CD4-positive, alpha-beta T cell treated with Interleukin-15 for 1 hour (primary cell): ENCODE results near the gene DRGX.

Experiments
- DNase-seq: peaks from one replicate; pipeline ENCODE4 v3.0.0-alpha.2; 2020

Gene DRGX

DNA sequence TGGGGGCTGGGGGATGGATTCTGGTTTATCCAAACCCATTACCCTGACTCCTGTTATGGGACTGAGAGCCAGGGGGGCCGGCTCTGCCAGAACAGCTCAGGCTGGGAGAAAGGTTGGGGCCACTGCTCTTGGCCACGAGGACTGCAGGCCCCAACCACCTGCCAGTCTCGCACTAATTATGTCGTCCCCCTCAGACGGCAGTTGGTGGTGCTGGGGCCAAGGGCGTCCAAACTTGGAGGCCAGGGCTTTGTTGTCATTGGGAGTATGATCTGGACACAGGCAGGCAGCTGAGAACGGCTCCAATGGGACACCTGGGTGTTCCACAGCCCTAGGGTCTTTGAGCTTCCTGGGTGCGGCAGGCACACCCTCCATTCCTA is 34.7 kb downstream of the DRGX start:
- no peak for DNase-seq

DNA sequence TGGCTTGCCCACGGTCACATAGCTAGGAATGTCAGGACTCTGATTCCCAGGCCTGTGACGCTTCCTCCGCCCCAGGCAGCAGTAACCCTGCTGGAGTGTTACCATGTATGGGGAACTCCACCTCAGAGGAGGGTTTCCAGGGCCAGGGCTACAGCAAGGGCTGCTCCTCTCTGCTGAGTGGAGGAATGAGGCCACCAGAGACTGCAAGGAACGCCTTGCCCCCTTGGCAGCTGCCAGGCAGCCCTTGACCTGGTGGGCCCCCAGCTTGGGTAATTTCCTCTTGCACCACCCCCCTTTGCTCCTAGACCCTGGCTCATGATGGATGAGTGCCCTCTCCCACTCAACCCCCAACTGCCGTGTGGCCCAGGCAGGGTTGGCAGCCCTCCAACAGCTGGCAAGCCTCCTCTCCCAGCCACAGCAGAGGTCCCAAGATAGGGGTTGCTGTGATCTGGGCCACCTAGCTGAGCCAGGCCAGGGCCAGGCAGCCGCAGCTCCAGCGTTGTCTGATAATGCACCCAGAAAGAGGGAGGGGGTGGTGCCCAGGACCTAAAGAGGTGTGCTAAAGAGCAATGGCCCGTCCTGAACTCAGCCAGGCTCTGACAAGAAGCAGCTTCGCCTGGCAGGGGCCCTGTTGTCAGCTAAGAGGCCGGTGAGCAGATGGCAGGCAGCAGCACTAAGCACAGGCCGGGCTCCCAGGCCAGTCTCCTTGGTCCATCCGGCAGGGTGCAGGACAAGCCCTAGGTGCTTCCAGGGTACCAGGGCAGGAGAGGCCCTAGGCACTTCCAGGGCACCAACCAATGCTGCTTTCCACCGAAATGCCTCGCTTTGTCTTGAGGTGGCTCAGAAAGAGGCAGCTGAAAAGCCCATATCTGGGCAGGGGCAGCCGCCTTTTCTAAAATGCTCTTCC is 35.4 kb downstream of the DRGX start:
- DNase-seq = no peak

DNA sequence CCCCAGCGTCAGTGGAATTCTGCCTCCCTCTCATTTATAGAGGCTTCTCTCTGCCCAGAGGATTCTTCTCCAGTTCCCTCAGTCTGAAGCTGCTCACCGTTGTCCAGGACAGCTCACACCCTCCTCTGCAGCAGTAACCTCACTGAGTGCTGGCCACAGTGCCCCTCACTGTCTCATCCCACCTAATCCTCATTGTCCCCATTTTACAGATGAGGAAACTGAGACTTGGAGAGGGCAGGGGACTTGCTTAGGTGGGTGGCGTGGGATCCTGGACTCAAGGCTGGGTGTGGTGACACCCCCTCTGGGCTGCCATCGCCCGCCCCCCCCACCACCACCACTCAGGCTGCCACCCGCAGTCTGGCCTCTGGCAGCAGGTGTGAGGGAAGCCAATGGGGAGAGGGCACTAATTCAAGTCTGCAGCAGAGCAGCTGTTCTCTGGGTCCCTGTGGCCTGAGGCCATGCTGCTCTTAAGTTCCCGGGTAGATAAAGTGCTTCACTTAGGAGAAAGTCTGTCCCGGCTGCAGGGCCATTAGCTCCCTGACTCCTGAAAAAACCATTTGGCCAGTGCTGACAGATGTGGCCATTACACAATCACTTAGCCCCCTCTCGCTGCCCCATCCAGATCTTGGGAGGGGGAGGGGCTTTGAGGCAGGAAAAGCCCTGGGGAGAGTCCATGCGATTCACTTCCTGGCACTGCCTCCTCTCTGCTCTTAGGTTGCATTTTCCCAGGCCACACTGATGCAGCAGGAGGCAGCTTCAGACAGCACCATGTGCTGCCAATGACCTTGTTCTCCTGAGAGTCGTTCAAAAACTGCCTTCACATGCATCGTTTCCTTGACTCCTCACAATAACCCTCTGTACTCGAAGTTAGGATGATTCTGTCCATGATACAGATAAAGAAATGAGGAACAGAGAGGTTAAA is 36.3 kb downstream of the DRGX start:
- no peak for DNase-seq

DNA sequence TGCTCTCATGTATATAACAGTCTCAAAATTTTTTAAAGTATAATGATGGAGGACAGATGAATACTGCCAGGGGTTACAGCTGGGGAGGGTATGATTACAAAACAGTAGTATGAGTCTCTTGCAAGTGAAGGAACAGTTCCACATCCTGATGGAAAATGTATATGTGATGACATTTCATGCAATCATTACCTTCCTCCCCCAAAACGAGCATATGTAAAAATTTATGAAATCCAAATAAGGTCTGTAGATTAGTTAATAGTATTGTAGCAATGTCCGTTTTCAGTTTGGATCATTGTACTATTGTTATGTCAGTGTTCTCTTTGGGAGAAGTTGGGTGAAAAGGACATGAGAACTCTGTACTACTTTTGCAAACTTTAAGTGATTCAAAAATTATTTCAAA is 38.0 kb downstream of the DRGX start:
- DNase-seq = no peak

DNA sequence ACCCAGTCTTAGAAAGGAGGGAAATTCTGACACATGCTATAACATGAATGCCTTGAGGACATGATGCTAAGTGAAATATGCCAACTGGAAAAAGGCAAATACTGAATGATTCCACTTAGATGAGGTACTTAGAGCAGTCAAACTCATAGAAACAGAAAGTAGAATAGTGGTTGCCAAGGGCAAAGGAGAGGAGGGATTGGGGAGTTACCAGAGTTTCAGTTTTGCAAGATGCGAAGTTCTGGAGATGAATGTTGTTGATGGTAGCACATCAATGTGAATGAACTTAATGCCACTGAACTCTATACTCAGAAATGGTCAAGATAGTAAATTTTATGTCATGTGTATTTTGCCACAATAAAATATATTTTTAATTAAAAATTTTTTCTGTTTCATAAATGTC is 38.9 kb downstream of the DRGX start:
- DNase-seq = no peak

DNA sequence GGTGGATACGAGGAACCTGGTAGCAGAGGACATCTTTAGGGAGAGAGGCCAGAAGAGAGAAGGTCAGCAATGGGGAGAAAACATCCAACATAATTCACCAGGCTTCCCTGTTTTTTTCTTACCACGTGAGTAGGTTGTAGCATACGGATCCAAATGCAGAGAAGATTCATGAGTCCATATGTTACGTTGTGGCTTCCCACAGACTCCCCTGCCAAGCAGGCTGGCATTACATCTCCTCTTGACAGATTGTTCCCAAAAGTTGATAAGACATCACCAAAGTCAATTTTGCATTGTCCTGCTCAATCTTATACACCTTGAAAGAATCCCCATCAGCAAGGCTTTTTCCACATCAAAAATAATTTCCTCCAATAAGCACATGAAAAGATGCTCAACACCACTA is 39.7 kb downstream of the DRGX start:
- DNase-seq = no peak

DNA sequence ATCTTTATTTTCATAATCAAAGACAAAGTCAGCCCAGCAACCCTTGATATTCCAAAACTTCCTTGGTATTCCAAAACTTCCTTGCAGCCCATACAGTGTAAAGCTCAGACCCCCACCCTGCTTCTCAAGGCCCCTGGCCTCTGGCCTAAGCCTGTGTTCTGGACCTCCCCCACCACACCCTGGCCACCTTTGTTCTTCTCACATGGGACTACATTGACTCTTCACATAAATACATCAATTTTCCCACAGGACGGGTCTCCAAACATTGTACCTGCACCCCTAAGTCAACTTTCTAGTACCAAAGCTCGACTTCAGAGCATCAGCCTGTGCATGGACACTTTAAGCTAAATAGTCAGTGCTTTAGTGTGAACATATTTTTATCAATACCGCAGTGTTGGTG is 40.7 kb downstream of the DRGX start:
- no peak for DNase-seq

DNA sequence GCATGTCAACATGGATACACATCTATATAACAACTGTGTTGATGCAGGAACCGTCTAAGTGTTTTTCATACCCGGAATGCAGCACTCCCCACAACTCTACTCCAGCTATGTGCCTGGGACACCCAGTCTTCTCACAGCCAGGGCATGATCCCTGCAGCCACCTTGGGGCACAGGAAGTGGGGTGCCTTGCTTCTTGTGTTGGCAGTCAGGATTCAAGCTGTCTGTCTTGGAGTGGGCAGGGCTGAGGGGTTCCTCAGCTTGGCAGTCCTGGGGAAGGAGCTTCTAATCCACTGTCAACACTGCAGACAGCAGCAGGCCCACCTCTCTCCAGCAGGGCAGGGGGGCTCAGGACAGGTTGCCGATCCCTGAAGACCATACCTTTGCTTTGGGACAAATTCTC is 41.3 kb downstream of the DRGX start:
- DNase-seq = no peak

DNA sequence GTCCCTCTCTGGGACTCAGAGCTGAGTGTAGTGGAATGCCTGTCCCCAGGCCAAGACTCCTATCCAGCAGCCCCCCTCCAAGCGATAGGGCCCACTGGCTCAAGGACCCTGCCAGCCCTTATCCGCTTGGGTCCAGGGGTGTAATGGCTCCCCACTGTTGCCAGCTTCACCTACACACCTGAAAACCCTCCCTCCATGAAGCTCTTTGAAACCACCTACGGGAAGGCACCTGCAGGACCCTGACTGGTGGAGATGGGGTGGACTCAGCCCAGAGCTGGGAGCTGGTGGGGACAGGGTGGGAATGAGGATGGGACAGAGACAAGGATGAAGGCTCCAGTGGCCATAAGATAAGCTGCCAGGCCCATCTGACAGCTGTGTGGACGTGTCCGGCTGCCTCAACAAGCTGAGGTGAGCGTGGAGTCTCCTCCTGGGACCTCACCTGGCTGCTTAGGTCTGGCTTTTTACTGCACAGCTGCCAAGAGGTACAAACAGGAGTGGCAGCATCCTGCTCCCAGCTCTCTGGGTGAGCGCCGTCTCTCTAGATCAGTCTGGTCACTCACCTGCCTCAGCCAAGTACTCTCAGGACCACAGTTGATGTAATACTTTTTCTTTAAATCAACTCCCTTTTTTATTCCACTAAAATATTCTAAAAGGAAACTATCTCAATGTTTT is 41.9 kb downstream of the DRGX start:
- DNase-seq = no peak

DNA sequence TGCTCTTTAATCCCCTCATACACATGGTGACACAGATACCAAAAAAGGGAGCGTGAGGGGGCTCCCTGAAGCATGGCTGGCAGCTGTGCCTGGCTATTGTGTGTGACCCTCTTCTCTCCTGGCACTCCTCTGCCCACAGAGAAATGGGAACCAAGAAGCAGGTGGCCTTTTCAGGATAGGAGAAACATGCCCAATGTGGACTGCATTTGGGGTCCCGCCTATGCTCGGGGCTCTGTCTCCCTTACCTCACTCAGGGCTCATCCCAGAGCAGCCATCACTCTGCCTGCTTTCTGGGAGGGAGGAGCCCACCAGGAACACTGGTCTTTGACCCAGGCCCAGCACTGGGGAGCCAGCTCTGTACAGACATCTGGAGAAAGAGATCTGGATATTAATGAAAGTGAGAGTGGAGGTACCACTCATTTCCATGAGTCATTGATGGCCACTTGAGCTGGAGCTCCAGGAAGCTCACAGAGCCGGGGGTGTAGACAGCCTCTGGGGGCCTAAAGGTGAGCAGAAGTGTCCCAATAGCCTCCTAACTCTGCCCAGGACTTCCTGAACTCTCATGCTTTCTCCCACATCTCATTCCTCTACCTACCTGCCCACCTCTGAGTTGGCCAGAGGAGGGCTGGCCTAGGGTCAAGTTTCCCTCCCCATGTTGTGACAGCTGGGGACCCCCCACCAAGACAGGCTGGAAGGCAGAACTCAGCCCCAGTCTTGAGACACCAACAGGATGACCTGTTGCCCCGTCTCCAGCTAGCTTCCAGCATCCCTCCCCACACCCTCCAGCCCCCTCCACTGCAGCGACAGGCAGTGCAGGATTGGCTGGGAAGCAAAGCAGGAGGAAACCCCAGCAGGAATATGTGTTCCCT is 42.6 kb downstream of the DRGX start:
- no peak for DNase-seq

DNA sequence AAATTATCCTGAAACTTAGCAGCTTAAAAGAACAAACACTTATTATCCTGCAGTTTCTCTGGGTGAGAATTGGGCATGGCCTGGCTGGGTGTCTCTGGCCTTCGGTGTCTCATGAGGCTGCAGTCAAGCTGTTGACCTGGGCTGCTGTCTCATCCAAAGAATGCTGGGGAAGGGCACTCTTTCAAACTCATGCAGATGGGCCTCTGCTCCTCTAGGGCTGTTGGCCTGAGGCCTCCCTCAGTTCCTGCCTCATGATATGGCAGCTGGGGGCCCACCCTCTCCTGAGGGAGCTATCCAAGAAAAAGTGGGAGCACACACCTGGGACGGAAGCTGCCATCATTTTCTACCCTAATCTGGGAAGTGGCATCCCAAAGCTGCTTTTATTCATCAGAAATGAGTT is 43.6 kb downstream of the DRGX start:
- DNase-seq = no peak

DNA sequence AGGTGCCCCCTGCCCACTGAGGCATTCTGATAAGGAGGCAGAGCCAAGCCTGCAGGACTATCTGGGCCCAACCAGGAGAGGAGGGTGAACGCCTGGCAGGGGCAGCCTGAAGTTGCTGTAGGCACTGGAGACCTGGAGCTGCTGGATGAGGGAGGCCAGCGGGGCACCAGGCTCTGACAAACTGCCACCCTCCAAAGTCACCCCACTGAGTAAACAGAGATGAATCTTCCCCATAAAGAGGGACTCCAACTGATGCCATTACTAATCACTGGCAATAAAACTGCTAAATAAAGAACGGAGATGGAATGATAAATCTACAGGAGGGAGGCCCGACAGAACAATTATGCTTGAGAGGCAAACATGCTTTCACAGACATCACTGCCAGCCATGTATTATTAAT is 44.2 kb downstream of the DRGX start:
- no peak for DNase-seq

DNA sequence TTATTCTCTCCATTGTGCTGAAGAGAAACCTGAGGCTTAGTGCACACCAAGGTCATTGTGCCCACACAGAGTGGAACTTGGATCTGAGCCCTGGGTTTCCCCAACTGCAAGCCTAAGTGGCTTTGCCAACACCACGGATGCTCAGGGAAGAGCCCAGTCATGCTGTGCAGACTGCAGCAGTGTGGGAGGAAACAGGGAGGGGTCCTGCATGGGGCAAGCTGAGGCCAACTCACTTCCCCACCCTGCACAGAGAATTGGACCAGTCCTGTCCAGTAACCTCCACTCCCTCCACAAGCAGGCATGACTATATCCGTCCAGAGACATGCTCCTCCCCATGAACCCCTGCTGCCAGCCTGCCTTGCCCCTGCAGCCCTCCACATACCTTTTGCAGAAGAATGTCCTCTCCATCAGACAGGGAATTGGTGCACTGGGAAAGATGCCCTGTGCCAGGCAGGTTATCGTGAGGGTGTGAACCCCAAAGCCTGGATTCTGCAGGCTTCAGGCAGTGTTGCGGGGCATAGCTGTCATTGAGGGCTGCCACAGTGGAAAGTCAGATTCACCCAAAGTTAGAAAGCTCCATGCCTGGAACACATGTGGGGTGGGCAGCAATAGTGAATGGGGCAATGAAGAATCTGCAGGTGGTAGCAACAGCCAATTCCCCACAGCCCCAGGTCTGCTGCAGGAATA is 44.9 kb downstream of the DRGX start:
- no peak for DNase-seq

DNA sequence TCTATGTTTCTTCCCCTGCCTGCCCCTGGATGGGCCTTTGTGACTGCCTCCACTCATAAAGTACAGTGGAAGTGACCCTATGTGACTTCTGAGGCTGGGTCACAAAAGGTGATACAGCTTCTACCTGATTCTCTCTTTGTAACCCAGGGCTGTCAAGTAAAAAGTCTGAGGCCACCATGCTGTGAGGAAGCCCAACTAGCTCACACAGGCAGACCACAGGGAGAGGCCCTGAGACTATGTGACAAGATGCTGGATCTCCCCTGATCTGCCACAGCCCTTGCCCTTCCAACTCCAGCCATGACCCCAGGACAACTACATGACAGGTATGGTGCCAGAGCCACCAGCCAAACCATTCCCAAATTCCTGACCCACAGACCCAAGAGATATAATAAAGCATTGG is 45.8 kb downstream of the DRGX start:
- DNase-seq = no peak

DNA sequence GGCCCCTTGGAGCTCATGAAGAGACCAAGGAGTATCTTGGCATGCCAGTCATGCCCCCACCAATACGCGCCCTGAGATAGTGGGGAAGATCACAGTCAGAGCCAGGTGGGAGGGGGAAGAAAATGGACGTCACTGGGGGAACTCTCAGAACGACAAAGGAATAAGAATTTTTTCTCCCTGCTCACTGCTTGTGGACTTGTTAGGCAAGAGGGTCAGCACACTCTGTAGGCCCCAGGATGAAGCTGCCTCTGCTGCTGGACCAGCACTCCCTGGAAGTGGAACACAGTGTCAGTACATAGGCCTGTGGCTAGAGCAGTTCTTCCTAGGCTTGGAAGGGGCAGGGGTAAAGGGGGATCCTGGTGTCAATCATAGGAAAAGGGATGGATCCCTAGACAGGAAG is 46.5 kb downstream of the DRGX start:
- no peak for DNase-seq

DNA sequence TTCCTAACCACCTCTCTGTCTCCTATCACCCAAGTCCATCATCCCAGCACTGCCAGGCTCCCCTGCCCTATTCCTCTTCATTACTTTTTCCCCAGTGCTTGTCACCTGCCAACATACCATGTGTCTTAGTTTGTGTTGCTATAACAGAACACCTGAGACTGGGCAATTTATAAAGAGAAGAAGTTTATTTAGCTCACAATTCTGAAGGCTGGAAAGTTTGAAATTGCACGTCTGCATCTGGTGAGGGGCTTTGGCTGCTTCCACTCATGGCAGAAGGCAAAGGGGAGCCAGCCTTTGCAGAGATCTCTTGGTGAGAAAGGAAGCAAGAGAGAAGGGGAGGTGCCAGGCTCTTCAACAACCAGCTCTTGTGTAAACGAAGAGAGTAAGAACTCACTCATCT is 47.3 kb downstream of the DRGX start:
- no peak for DNase-seq

DNA sequence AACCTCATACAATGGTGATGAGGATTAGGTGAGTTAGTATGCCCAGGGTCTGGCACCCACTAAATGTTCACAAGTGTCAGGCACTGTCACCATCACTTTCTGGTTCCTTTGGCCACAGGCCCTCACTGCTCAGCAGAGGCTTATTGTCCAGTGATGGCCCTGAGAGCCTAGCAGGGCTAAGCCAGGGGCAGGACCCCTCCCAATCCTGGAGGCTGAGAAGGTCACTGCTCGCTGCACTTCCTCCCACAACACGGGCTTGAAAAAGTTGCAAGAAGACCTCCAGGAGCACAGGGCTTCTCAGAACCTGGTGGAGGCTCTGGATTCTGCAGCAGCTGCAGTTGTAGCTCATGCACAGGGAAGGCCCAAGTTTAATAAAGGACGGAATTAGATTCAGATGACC is 48.1 kb downstream of the DRGX start:
- no peak for DNase-seq

DNA sequence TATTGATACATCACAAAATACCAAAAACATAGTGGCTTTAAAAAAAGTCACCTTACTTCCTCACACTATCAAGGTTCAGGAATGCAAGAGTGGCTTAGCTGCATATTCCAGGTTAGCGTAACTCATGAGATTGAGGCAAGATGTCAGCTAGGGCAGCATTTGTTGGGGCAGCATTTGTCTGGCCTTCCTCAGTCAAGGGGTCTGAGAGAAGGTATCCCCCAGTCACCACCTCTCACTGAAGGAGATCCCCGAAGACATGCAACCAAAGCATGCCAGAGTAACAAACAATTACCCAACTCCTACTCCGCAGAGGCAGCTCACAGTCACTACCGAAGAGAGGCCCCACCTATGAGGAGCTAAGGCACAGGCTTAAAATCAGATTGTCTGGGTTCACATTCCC is 48.5 kb downstream of the DRGX start:
- DNase-seq = no peak

DNA sequence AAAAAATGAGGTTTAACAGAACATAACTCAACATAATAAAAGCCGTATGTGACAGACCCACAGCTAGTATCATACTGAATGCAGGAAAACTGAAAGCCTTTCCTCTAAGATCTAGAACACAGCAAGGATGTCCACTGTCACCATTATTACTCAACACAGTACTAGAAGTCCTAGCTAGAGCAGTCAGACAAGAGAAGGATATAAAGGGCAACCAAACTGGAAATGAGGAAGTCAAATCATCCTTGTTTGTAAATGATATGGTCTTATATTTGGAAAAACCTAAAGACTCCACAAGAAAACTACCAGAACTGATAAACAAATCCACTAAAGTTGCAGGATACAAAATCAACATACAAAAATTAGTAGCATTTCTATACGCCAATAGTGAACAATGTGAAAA is 51.0 kb downstream of the DRGX start:
- DNase-seq = no peak

DNA sequence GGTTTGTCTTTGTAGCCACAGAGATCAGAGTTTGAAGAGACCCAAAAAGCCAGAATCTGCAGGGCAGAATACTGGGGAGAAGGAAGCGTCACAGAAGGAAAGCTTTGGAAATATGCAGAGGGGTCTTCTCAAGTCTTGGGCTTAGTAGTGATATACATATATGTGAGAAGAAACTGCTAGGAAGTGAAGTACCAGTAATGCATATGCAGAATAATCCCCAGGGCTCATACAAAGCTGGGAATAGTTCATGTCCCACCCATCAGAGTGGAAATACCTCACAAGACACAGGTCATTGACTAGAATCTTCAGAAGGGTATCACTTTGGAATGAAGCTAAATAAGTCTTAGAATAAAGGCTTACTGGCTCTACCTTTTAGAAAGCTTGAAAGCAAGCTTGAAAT is 57.3 kb downstream of the DRGX start:
- no peak for DNase-seq

DNA sequence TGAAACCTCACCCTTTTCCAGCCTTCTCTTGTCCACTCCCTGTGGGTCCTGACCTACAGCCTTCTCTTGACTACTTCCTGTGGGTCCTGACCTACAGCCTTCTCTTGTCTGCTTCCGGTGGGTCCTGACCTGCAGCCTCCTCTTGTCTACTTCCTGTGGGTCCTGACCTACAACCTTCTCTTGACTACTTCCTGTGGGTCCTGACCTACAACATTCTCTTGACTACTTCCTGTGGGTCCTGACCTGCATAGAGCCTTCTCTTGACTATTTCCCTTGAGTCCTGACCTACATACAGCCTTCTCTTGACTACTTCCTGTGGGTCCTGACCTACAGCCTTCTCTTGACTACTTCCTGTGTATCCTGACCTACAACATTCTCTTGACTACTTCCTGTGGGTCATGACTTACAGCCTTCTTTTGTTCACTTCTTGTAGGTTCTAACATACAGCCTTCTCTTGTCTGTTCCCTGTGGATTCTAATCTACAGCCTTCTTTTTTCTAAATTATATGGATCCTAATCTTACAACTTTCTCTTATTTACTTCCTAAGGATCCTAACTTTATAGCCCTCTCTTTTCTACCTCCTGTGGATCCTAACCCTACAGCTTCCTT is 60.4 kb downstream of the DRGX start:
- no peak for DNase-seq

DNA sequence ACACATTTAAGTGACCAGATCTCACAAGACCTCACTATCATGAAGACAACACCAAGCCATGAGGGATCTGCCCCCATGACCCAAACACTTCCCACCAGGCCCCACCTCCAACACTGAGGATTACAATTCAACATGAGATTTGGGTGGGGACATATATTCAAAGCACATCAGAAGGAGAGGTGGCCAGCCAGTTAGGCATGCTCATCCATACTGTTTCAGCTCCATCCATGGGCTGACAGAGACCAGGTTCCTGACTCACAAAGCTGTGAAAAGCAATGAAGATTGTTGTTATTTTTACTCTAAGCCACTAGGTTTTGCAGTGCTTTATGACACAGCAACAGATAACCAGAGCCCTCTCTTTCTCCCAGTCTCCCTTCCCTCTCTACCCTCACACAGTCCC is 60.9 kb downstream of the DRGX start:
- no peak for DNase-seq
